ENCODE results near the gene SLC24A1.
A peak's percentile ranks its signal among the peaks of the same experiment; 100 is the strongest.

The SLC24A1 gene

DNA sequence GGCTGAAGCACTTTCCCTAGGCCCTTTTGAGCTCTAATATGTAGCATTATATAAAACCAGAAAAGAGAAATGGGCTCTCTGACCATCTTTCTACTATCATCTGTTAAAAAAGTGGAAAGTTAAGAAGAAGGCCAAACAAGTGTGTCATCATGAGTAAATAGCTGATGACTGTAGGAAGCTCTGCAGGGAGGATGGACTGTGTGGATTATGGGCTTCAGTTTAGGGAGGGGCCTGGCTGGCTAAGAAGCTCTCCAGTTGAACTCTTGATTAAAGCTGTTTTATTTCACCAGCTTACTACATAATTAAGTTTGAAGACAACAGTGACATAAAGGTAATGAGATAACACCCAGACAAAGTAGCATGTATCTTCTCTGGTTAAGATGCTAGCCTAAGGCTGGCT lies 41.5 kb upstream of the SLC24A1 start:
- DNase-seq (ENCODE audit: low read depth) = no peak
- no peak overlapping the region for H3K4me3 ChIP-seq (ENCODE audit: low read depth, low read length)
- TF ChIP-seq MAX (IDR thresholded peaks at IDR 0.05; ENCODE audit: low read depth, low read length) (no peak), MYC (IDR thresholded peaks at IDR 0.05; ENCODE audit: low read depth, low read length) (no peak)

DNA sequence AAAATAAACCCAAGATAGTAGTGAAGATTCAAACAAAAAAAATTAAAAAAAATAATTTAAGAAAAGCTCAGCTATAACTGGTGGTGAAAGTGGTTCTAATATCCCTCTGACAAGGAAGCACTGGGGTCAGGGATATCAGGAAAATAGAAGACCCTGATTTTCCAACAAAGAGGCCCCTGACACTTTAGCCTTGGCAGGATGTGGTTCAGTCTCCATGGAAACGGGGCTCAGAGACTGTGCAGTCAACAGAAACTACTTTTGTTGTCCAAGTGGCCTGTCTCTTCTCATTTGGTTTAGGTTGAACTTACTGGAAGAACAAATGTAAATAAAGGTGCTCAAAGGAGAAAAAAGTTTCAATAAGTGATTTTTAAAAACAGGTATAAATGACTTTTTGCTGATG lies 38.0 kb upstream of the SLC24A1 start:
- H3K4me3 ChIP-seq (ENCODE audit: low read depth, low read length) = no peak overlapping the region
- TF ChIP-seq CTCF (IDR thresholded peaks at IDR 0.05; ENCODE audit: low read depth, low read length) = no peak
- no peak for TF ChIP-seq MYC (IDR thresholded peaks at IDR 0.05; ENCODE audit: low read depth, low read length)
- TF ChIP-seq MAX (IDR thresholded peaks at IDR 0.05; ENCODE audit: low read depth, low read length) = no peak
- no peak for TF ChIP-seq POLR2A (IDR thresholded peaks at IDR 0.05; ENCODE audit: extremely low read depth, insufficient read length)
- DNase-seq (ENCODE audit: low read depth) = peak; percentile 61

DNA sequence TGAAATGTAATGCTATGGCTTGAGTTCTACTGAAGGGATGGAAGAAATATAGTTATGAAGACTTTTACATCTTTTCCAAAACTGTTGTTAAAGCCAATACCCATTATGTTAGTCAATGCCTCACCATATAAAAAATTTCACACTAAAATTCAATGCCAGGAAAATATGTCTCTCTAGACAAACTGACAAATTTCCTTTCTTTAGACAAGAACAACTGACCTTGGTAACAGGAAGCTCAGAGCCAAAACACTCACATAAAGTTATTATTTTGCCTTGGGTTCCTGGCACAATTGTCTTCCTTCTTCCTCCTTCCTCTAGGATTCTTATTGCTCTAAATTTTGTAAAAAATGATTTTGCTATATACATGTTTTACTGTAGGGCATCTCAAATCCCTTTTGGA lies 37.5 kb upstream of the SLC24A1 start:
- H3K4me3 ChIP-seq (ENCODE audit: low read depth, low read length) = no peak overlapping the region
- no peak for DNase-seq (ENCODE audit: low read depth)
- TF ChIP-seq MAX (IDR thresholded peaks at IDR 0.05; ENCODE audit: low read depth, low read length) (no peak), POLR2A (IDR thresholded peaks at IDR 0.05; ENCODE audit: extremely low read depth, insufficient read length) (no peak), MYC (IDR thresholded peaks at IDR 0.05; ENCODE audit: low read depth, low read length) (no peak), CTCF (IDR thresholded peaks at IDR 0.05; ENCODE audit: low read depth, low read length) (no peak)

DNA sequence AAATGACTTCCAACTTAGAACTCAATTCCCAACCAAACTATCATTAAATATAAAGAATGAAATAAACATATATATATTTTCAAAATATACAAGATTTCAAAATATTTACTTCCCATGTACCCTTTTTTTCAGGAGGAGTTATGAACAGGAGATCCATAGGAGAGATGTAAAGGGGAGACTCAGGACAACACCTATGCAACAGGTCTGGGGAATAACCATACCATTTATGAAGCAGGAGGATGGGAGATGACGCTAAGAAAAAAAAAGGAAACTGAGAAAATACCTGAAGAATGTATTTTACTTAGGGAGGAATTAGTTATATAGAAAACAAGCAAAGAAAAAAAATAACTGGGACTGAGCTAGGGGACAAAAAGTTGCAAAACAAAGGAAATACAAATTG lies 34.6 kb upstream of the SLC24A1 start:
- no peak overlapping the region for H3K4me3 ChIP-seq (ENCODE audit: low read depth, low read length)
- no peak for DNase-seq (ENCODE audit: low read depth)
- TF ChIP-seq MAX (IDR thresholded peaks at IDR 0.05; ENCODE audit: low read depth, low read length) (no peak), POLR2A (IDR thresholded peaks at IDR 0.05; ENCODE audit: extremely low read depth, insufficient read length) (no peak), MYC (IDR thresholded peaks at IDR 0.05; ENCODE audit: low read depth, low read length) (no peak), CTCF (IDR thresholded peaks at IDR 0.05; ENCODE audit: low read depth, low read length) (no peak)

GRCh38 chr15:65595960-65596359 lies 25.8 kb upstream of the SLC24A1 start:
- no peak overlapping the region for H3K4me3 ChIP-seq (ENCODE audit: low read depth, low read length)
- no peak for TF ChIP-seq MYC (IDR thresholded peaks at IDR 0.05; ENCODE audit: low read depth, low read length)
- TF ChIP-seq CTCF (IDR thresholded peaks at IDR 0.05; ENCODE audit: low read depth, low read length) = peak; percentile 27
- TF ChIP-seq MAX (IDR thresholded peaks at IDR 0.05; ENCODE audit: low read depth, low read length) = no peak
- DNase-seq (ENCODE audit: low read depth) = peak; percentile 28

GRCh38 chr15:65598468-65598867 lies 23.3 kb upstream of the SLC24A1 start:
- no peak for DNase-seq (ENCODE audit: low read depth)
- TF ChIP-seq CTCF (IDR thresholded peaks at IDR 0.05; ENCODE audit: low read depth, low read length) (no peak), MAX (IDR thresholded peaks at IDR 0.05; ENCODE audit: low read depth, low read length) (no peak), POLR2A (IDR thresholded peaks at IDR 0.05; ENCODE audit: extremely low read depth, insufficient read length) (no peak), MYC (IDR thresholded peaks at IDR 0.05; ENCODE audit: low read depth, low read length) (no peak)
- no peak overlapping the region for H3K4me3 ChIP-seq (ENCODE audit: low read depth, low read length)

All from NB4 (cell line).